IPS-15b (cell line): ENCODE data around the gene PPP2R3B.

Source experiments
- H3K27me3 ChIP-seq: one replicate; pipeline ENCODE4 v1.6.1; 2013; ENCODE audit warnings: low read length; ENCODE audit not compliant: control insufficient read depth, insufficient read depth
- H3K36me3 ChIP-seq: one replicate; pipeline ENCODE4 v1.6.1; 2013; ENCODE audit warnings: low read length; ENCODE audit not compliant: control insufficient read depth, insufficient read depth
- H3K4me1 ChIP-seq: one replicate; pipeline ENCODE4 v1.6.1; 2013; ENCODE audit warnings: mild to moderate bottlenecking, low read length; ENCODE audit not compliant: control insufficient read depth, insufficient read depth
- H3K4me3 ChIP-seq: one replicate; pipeline ENCODE4 v1.5.1; 2013; ENCODE audit warnings: low read depth, low read length
- H3K9ac ChIP-seq: one replicate; pipeline ENCODE4 v1.6.1; 2013; ENCODE audit warnings: low read depth, mild to moderate bottlenecking, low read length
- H3K9me3 ChIP-seq: one replicate; pipeline ENCODE4 v1.6.1; 2013; ENCODE audit warnings: mild to moderate bottlenecking, low read length; ENCODE audit not compliant: control insufficient read depth, insufficient read depth

PPP2R3B gene

GRCh38 chrX:347351-348117, 39.2 kb downstream of the PPP2R3B start:
- no peak overlapping the region for H3K9ac ChIP-seq
- no peaks in the 10 kb centered on the region for H3K27me3 ChIP-seq
- peaks cover 41% of the 10 kb centered on the region for H3K36me3 ChIP-seq
- no peaks in the 10 kb centered on the region for H3K9me3 ChIP-seq
- no peak overlapping the region for H3K4me3 ChIP-seq
- no peaks in the 10 kb centered on the region for H3K4me1 ChIP-seq

DNA sequence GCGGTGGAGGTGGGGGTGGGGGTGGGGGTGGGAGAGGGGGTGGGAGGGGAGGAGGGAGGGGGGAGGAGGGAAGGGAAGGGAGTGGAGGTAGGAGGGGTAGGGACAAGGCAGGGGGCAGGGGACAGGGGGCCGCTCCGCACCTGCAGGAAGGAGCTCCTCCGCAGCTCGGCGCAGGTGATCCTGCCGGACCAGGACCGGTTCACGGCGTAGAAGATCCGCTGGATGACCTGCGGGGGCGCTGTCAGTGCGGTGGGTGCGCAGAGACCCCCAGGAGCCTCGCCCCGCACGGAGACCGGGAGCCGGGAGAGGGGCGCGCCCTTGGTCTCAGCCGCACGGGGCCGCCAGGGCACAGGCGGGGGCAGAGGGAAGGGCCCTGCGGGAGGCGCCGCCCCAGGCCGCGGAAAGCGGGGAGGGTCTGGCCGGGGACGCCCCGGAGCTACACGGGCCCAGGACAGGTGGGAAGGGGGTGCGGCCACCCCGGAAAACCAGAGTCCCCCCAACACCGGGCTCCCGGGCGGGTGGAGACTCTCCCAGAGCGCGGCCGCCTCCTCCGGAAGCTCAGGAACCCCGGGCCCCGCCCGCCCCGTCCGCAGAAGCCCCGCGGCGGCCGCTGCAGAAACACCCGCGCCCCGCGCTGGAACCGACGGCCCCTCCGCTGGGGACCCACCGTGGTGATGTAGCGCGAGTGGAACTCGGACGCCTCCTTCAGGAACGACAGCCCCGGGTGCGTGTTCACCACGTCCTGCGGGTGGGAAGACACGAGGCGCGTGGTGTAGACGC, 40.5 kb downstream of the PPP2R3B start:
- no peak overlapping the region for H3K4me3 ChIP-seq
- no peaks in the 10 kb centered on the region for H3K27me3 ChIP-seq
- H3K36me3 ChIP-seq, result peaks cover 40% of the 10 kb centered on the region
- no peaks in the 10 kb centered on the region for H3K4me1 ChIP-seq
- no peak overlapping the region for H3K9ac ChIP-seq
- H3K9me3 ChIP-seq, result no peaks in the 10 kb centered on the region

DNA sequence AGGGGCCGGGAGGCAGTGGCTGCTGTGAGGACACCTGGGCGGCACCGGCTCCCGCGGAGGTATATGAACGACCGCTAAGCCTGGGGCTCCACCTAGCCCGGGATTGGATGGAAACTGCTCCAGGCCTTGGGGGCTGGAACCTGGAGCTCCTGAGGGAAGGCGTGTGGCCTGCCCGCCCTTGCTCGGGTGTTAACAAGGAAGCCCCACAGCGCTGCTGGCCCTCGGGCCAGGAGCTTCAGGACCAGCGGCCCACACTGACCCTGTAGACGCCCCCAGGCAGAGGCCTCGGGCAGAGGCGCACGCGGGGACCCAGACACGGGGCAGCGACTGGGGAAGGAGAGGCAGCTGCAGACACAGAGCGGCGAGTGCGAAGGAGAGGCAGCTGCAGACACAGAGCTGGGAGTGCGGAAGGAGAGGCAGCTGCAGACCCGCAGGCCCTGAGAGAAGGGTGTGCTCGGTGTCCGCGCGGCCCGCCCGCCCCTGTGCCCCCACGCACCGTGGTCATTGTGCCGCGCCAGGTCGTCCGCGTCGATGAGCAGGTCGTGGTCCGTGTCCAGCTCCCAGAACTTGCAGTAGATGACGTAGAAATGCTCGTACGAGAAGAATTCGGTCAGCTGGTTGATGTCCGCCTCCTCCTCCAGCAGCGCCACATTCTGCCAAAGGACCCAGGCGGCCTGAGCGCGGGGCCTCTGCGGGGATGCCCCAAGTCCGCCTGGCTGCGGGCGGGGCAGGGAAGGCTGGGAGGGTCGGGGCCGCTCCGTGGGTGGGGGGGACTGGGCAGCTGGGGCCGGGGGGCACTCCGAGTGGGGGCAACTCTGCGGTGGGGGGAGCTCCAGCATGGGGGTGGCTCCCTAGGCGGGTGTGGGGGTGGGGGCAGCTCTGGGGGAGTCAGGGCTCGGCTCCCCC, 41.4 kb downstream of the PPP2R3B start:
- H3K27me3 ChIP-seq, result no peaks in the 10 kb centered on the region
- H3K4me3 ChIP-seq, result no peak overlapping the region
- peaks cover 39% of the 10 kb centered on the region for H3K36me3 ChIP-seq
- H3K9ac ChIP-seq, result no peak overlapping the region
- H3K4me1 ChIP-seq, result no peaks in the 10 kb centered on the region
- no peaks in the 10 kb centered on the region for H3K9me3 ChIP-seq

- Histone ChIP-seq H3K36me3 (peaks cover 37% of the 10 kb centered on the region), H3K9me3 (no peaks in the 10 kb centered on the region), H3K27me3 (no peaks in the 10 kb centered on the region), H3K4me3 (no peak overlapping the region), H3K9ac (no peak overlapping the region), H3K4me1 (no peaks in the 10 kb centered on the region)
Observed at GRCh38 chrX:344371-344901, 42.3 kb downstream of the PPP2R3B start.

DNA sequence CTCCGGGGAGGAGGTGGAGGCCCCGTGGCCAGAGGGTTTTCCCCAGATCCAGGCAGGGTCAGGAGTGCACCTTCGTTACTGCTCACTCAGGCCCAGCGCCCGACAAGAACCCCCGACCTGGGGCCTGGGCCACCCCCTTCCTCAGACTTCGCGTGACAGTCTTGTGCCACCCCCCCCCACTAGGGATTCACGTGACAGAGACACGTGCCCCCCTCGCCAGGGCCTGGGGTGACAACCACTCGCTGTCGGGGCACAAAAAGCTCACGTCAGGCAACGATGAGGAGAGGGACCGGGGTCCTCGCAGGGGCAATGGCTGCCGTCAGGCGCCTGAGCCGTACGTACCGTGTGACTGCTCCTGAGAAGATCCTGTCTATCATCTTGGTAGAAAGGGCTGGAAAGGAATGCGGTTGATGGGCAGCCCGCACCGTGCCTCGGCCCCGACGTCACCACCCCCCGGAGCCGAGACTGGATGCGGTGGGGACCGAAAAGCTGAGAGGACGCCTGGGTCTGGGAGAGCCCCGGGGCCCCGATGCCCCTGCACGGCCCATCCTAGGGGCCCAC, 45.1 kb downstream of the PPP2R3B start:
- H3K4me3 ChIP-seq, result no peak overlapping the region
- peaks cover 49% of the 10 kb centered on the region for H3K36me3 ChIP-seq
- no peaks in the 10 kb centered on the region for H3K9me3 ChIP-seq
- no peaks in the 10 kb centered on the region for H3K4me1 ChIP-seq
- H3K9ac ChIP-seq, result no peak overlapping the region
- no peaks in the 10 kb centered on the region for H3K27me3 ChIP-seq

GRCh38 chrX:340641-341423, 45.9 kb downstream of the PPP2R3B start:
- Histone ChIP-seq H3K36me3 (peaks cover 46% of the 10 kb centered on the region), H3K4me1 (no peaks in the 10 kb centered on the region), H3K9ac (no peak overlapping the region), H3K9me3 (no peaks in the 10 kb centered on the region), H3K27me3 (no peaks in the 10 kb centered on the region), H3K4me3 (no peak overlapping the region)

GRCh38 chrX:340121-340520, 46.6 kb downstream of the PPP2R3B start:
- peaks cover 42% of the 10 kb centered on the region for H3K36me3 ChIP-seq
- H3K4me1 ChIP-seq, result no peaks in the 10 kb centered on the region

GRCh38 chrX:338836-339400, 47.8 kb downstream of the PPP2R3B start:
- peaks cover 42% of the 10 kb centered on the region for H3K36me3 ChIP-seq
- no peaks in the 10 kb centered on the region for H3K4me1 ChIP-seq

More at GRCh38 chrX:340121-340520, 46.6 kb downstream of the PPP2R3B start:
- H3K9me3 ChIP-seq, result no peaks in the 10 kb centered on the region
- no peak overlapping the region for H3K4me3 ChIP-seq
- no peak overlapping the region for H3K9ac ChIP-seq
- no peaks in the 10 kb centered on the region for H3K27me3 ChIP-seq

GRCh38 chrX:338281-338835, 48.3 kb downstream of the PPP2R3B start:
- H3K36me3 ChIP-seq, result peaks cover 48% of the 10 kb centered on the region
- no peak overlapping the region for H3K9ac ChIP-seq
- H3K4me3 ChIP-seq, result no peak overlapping the region
- no peaks in the 10 kb centered on the region for H3K27me3 ChIP-seq
- no peaks in the 10 kb centered on the region for H3K9me3 ChIP-seq
- H3K4me1 ChIP-seq, result no peaks in the 10 kb centered on the region

More at GRCh38 chrX:338836-339400, 47.8 kb downstream of the PPP2R3B start:
- no peaks in the 10 kb centered on the region for H3K27me3 ChIP-seq
- H3K4me3 ChIP-seq, result no peak overlapping the region
- H3K9me3 ChIP-seq, result no peaks in the 10 kb centered on the region
- no peak overlapping the region for H3K9ac ChIP-seq

DNA sequence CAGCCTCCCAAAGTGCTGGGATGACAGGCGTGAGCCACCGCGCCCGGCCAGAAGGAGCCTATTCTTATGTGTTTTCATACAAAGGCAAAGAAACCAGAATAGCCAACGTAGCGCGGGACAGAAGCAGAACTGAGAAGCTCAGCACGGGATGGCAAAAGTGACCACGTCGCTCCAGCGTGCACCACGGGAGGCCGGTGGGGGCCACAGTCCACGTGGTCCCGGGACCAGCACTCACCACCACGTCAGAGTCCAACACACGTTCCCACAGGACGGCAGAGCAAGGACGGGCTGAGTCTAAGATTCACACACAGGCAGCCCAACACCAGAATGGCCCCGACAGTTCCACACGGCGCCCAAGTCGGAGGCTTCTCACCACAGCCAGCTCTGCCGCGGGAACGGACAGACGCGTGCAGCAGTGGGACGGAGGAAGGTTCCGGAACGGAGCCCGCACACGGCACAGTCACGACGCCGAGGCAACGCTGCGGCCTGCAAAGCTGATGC, 49.3 kb downstream of the PPP2R3B start:
- H3K9me3 ChIP-seq, result no peaks in the 10 kb centered on the region
- peaks cover 52% of the 10 kb centered on the region for H3K36me3 ChIP-seq
- H3K4me1 ChIP-seq, result no peaks in the 10 kb centered on the region
- H3K9ac ChIP-seq, result no peak overlapping the region
- no peak overlapping the region for H3K4me3 ChIP-seq
- no peaks in the 10 kb centered on the region for H3K27me3 ChIP-seq
